IMR-90 (cell line): Measurements from ENCODE around the gene TRIML1.

Experiments used
- CTCF ChIP-seq: conservative IDR thresholded peaks from 2 replicates; pipeline ENCODE4 v1.5.1; 2012; ENCODE audit warnings: mild to moderate bottlenecking, low read depth, low read length, improper control_type of control experiment
- MXI1 ChIP-seq: IDR thresholded peaks from 2 replicates; pipeline ENCODE4 v1.6.1; 2012; ENCODE audit warnings: low read depth, mild to moderate bottlenecking, low read length, moderate library complexity, borderline replicate concordance
- RAD21 ChIP-seq: IDR thresholded peaks from 2 replicates; pipeline ENCODE4 v1.6.1; 2012; ENCODE audit warnings: low read length, improper control_type of control experiment

- TF ChIP-seq RAD21 = no peak
- TF ChIP-seq MXI1 = no peak
- TF ChIP-seq CTCF = no peak
Measured at GRCh38 chr4:188117631-188118324, 21.5 kb upstream of the TRIML1 start.
